Mucosa of rectum (tissue), 2 donors: ENCODE measurements around the gene DSCAM.

Experiments
- H3K27ac ChIP-seq, 2 donors: one replicate each; pipeline ENCODE4 v1.7.0; 2013; ENCODE audit warnings: inconsistent platforms in 2 of 2, low read depth in 2 of 2, low read length in 2 of 2
- H3K27me3 ChIP-seq, 2 donors: one replicate each; pipeline ENCODE4 v1.7.0; 2013; ENCODE audit warnings: low read length in 2 of 2; ENCODE audit not compliant: control insufficient read depth in 2 of 2, insufficient read depth in 2 of 2
- H3K36me3 ChIP-seq, 2 donors: one replicate each; pipeline ENCODE4 v1.7.0; 2013; ENCODE audit warnings: low read length in 2 of 2; ENCODE audit not compliant: control insufficient read depth in 2 of 2, insufficient read depth in 2 of 2
- H3K4me1 ChIP-seq, 2 donors: one replicate each; pipeline ENCODE4 v1.7.0; 2013; ENCODE audit warnings: low read length in 2 of 2, mild to moderate bottlenecking in 1 of 2; ENCODE audit not compliant: control insufficient read depth in 2 of 2, insufficient read depth in 2 of 2
- H3K4me3 ChIP-seq, 2 donors: one replicate each; pipeline ENCODE4 v1.7.0; 2013; ENCODE audit warnings: low read length in 2 of 2
- H3K9ac ChIP-seq, 2 donors: one replicate each; pipeline ENCODE4 v1.7.0; 2013; ENCODE audit warnings: low read length in 2 of 2, low read depth in 1 of 2, mild to moderate bottlenecking in 1 of 2
- H3K9me3 ChIP-seq, 2 donors: one replicate each; pipeline ENCODE4 v1.7.0; 2013; ENCODE audit warnings: low read length in 2 of 2; ENCODE audit not compliant: control insufficient read depth in 2 of 2
- donor health status: healthy.
- donor health status: Normal muscosa, but diverticular disease.

Gene DSCAM

GRCh38 chr21:40606341-40606740 is 240.6 kb downstream of the DSCAM start:
- Histone ChIP-seq H3K27ac (no peak overlapping the region), H3K4me3 (no peak overlapping the region), H3K27me3 (no peaks in the 10 kb centered on the region), H3K9me3 (peaks cover 0 to 1% of the 10 kb centered on the region in 2 donors), H3K4me1 (no peaks in the 10 kb centered on the region), H3K36me3 (no peaks in the 10 kb centered on the region), H3K9ac (no peak overlapping the region)

GRCh38 chr21:40605094-40605493 is 241.9 kb downstream of the DSCAM start:
- Histone ChIP-seq H3K36me3 (no peaks in the 10 kb centered on the region), H3K4me3 (no peak overlapping the region), H3K27ac (no peak overlapping the region), H3K9ac (no peak overlapping the region), H3K4me1 (no peaks in the 10 kb centered on the region), H3K9me3 (peaks cover 0 to 4% of the 10 kb centered on the region in 2 donors), H3K27me3 (no peaks in the 10 kb centered on the region)

GRCh38 chr21:40603774-40604173 is 243.2 kb downstream of the DSCAM start:
- Histone ChIP-seq H3K9me3 (peaks cover 0 to 4% of the 10 kb centered on the region in 2 donors), H3K4me3 (no peak overlapping the region), H3K36me3 (no peaks in the 10 kb centered on the region)

GRCh38 chr21:40602080-40602479 is 244.9 kb downstream of the DSCAM start:
- no peaks in the 10 kb centered on the region for H3K36me3 ChIP-seq
- peaks cover 0 to 4% of the 10 kb centered on the region in 2 donors for H3K9me3 ChIP-seq

More at GRCh38 chr21:40603774-40604173, 243.2 kb downstream of the DSCAM start:
- Histone ChIP-seq H3K27ac (no peak overlapping the region), H3K9ac (no peak overlapping the region), H3K4me1 (no peaks in the 10 kb centered on the region), H3K27me3 (no peaks in the 10 kb centered on the region)

GRCh38 chr21:40595806-40596205 is 251.2 kb downstream of the DSCAM start:
- Histone ChIP-seq H3K9me3 (peaks cover 0 to 2% of the 10 kb centered on the region in 2 donors), H3K9ac (no peak overlapping the region), H3K27ac (no peak overlapping the region), H3K4me1 (no peaks in the 10 kb centered on the region), H3K27me3 (no peaks in the 10 kb centered on the region), H3K4me3 (no peak overlapping the region), H3K36me3 (no peaks in the 10 kb centered on the region)

More at GRCh38 chr21:40602080-40602479, 244.9 kb downstream of the DSCAM start:
- no peaks in the 10 kb centered on the region for H3K27me3 ChIP-seq
- no peaks in the 10 kb centered on the region for H3K4me1 ChIP-seq
- H3K27ac ChIP-seq, result no peak overlapping the region
- no peak overlapping the region for H3K9ac ChIP-seq
- no peak overlapping the region for H3K4me3 ChIP-seq

- Histone ChIP-seq H3K4me1 (no peaks in the 10 kb centered on the region), H3K9ac (no peak overlapping the region), H3K4me3 (no peak overlapping the region), H3K27me3 (no peaks in the 10 kb centered on the region), H3K27ac (no peak overlapping the region), H3K9me3 (peaks cover 0 to 3% of the 10 kb centered on the region in 2 donors), H3K36me3 (no peaks in the 10 kb centered on the region)
Observed at GRCh38 chr21:40587736-40588346, 259.1 kb downstream of the DSCAM start.

- Histone ChIP-seq H3K36me3 (no peaks in the 10 kb centered on the region), H3K9me3 (peaks cover 0 to 3% of the 10 kb centered on the region in 2 donors), H3K27me3 (no peaks in the 10 kb centered on the region), H3K4me1 (no peaks in the 10 kb centered on the region), H3K4me3 (no peak overlapping the region), H3K9ac (no peak overlapping the region), H3K27ac (no peak overlapping the region)
Observed at GRCh38 chr21:40586575-40586974, 260.4 kb downstream of the DSCAM start.

- Histone ChIP-seq H3K4me1 (no peaks in the 10 kb centered on the region), H3K4me3 (no peak overlapping the region), H3K9ac (no peak overlapping the region), H3K27ac (no peak overlapping the region), H3K9me3 (no peaks in the 10 kb centered on the region), H3K27me3 (no peaks in the 10 kb centered on the region), H3K36me3 (no peaks in the 10 kb centered on the region)
Observed at GRCh38 chr21:40577285-40578043, 269.5 kb downstream of the DSCAM start.

- Histone ChIP-seq H3K27ac (no peak overlapping the region), H3K36me3 (no peaks in the 10 kb centered on the region), H3K4me3 (no peak overlapping the region), H3K9ac (no peak overlapping the region), H3K27me3 (no peaks in the 10 kb centered on the region), H3K9me3 (no peaks in the 10 kb centered on the region), H3K4me1 (no peaks in the 10 kb centered on the region)
Observed at GRCh38 chr21:40575976-40576375, 271.0 kb downstream of the DSCAM start.

- H3K27ac ChIP-seq, result no peak overlapping the region
- H3K9ac ChIP-seq, result no peak overlapping the region
- H3K4me1 ChIP-seq, result no peaks in the 10 kb centered on the region
- H3K27me3 ChIP-seq, result no peaks in the 10 kb centered on the region
- H3K4me3 ChIP-seq, result no peak overlapping the region
- peaks cover 0 to 2% of the 10 kb centered on the region in 2 donors for H3K9me3 ChIP-seq
- H3K36me3 ChIP-seq, result no peaks in the 10 kb centered on the region
Observed at GRCh38 chr21:40569357-40569756, 277.6 kb downstream of the DSCAM start.
